Adrenal gland (tissue), 5 donors: ENCODE data around the gene COL3A1.

Source experiments
- POLR2A ChIP-seq, 2 donors: fragments of 450-650 bp; IDR thresholded peaks; one replicate each; pipeline ENCODE4 v1.6.1; 2017; ENCODE audit warnings: antibody characterized with exemption in 2 of 2, mild to moderate bottlenecking in 2 of 2, moderate library complexity in 1 of 2
- TF ChIP-seq, protein P1 (sequence below), 6 experiments: fragments of 450-650 bp in 4 of 6; fragments of 200-600 bp in 2 of 6; sonication (generic) in 1 of 6; IDR thresholded peaks; 1 replicate in 5 of 6; 2 replicates in 1 of 6; pipeline versions ENCODE4 v1.5.1 to v1.8.0; 2016 to 2021; ENCODE audit warnings: antibody characterized with exemption in 6 of 6, mild to moderate bottlenecking in 2 of 6, moderate library complexity in 1 of 6
- donor health status: DM: no; HTN: no; CAD: no.

GRCh38 chr2:188964976-188965546 is 9.1 kb upstream of the COL3A1 start:
- TF ChIP-seq, protein P1, sequence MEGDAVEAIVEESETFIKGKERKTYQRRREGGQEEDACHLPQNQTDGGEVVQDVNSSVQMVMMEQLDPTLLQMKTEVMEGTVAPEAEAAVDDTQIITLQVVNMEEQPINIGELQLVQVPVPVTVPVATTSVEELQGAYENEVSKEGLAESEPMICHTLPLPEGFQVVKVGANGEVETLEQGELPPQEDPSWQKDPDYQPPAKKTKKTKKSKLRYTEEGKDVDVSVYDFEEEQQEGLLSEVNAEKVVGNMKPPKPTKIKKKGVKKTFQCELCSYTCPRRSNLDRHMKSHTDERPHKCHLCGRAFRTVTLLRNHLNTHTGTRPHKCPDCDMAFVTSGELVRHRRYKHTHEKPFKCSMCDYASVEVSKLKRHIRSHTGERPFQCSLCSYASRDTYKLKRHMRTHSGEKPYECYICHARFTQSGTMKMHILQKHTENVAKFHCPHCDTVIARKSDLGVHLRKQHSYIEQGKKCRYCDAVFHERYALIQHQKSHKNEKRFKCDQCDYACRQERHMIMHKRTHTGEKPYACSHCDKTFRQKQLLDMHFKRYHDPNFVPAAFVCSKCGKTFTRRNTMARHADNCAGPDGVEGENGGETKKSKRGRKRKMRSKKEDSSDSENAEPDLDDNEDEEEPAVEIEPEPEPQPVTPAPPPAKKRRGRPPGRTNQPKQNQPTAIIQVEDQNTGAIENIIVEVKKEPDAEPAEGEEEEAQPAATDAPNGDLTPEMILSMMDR (IDR thresholded peaks at IDR 0.05), result no peak
- TF ChIP-seq POLR2A (IDR thresholded peaks at IDR 0.05), result no peak
